A549 treated with DMSO at 1 μM for 4 hours (cell line): ENCODE results near the gene CENPX. TPM values are rescaled to one million over a fixed set of nuclear protein-coding genes. Genes with fewer than 3 reads are reported as not detected.

Source experiments
- total RNA-seq: library from RNA; stranded (reverse); fragments of 200-300 nt; extraction: Qiagen RNA extraction; gene quantifications from 5 replicates; pipeline ENCODE4 v1.2.3, GENCODE V29; 2022; ENCODE audit warnings: low read depth

The CENPX gene
- total RNA-seq = 156 to 199 TPM (median 185 TPM) in 5 replicates

GRCh38 chr17:82022310-82022980, at the start of gene CENPX:
TSS of gene CENPX (minus strand) at chr17:82022878. CDS start at chr17:82022861, 17 bp downstream.

GRCh38 chr17:82065638-82066303, 43.1 kb upstream of the CENPX start, which contains the start of gene DUS1L:
TSS of gene DUS1L (minus strand) at chr17:82065804. CDS start at chr17:82065059, 745 bp downstream.

GRCh38 chr17:82051776-82052637, 29.3 kb upstream of the CENPX start, which contains the start of the genes GPS1 and RFNG:
TSS of gene GPS1 (plus strand) at chr17:82051898. CDS start at chr17:82051932, 34 bp downstream.
TSS of gene RFNG (minus strand) at chr17:82051811. CDS start at chr17:82051766, 45 bp downstream.

GRCh38 chr17:82037092-82037888, 14.6 kb upstream of the CENPX start, which contains the start of gene DCXR:
TSS of gene DCXR (minus strand) at chr17:82037697. CDS start at chr17:82037682, 15 bp downstream.

GRCh38 chr17:82031303-82031884, 8.7 kb upstream of the CENPX start, which contains the start of gene RAC3:
TSS of gene RAC3 (plus strand) at chr17:82031678. CDS start at chr17:82031762, 84 bp downstream.

GRCh38 chr17:82022981-82023446, 336 bp upstream of the CENPX start, which contains the start of gene LRRC45:
TSS of gene LRRC45 (plus strand) at chr17:82023305. CDS start at chr17:82023644, 339 bp downstream.

GRCh38 chr17:81977211-81977808, 45.4 kb downstream of the CENPX start, which contains the start of gene ASPSCR1:
TSS of gene ASPSCR1 (plus strand) at chr17:81977629. CDS start at chr17:81977647, 18 bp downstream.

Other genes with a start within 250 kb of the CENPX start
- 0.26 to 0.56 TPM (median 0.38 TPM) in 5 replicates for gene GCGR, start 218.7 kb downstream of the CENPX start, total RNA-seq
- 87.6 to 104 TPM (median 95.6 TPM) in 5 replicates for gene MCRIP1, start 189.6 kb downstream of the CENPX start, total RNA-seq
- 0.22 TPM in 1 of 5 replicates, not detected in the others for gene PPP1R27, start 187.8 kb downstream of the CENPX start, total RNA-seq
- gene P4HB, start 162.3 kb downstream of the CENPX start, total RNA-seq = 652 to 813 TPM (median 701 TPM) in 5 replicates
- 502 to 666 TPM (median 606 TPM) in 5 replicates for gene ARHGDIA, start 151.5 kb downstream of the CENPX start, total RNA-seq
- gene ALYREF, start 131.3 kb downstream of the CENPX start, total RNA-seq = 170 to 259 TPM (median 230 TPM) in 5 replicates
- gene ANAPC11, start 131.2 kb downstream of the CENPX start, total RNA-seq = 205 to 282 TPM (median 254 TPM) in 5 replicates
- gene NPB, start 120.6 kb downstream of the CENPX start, total RNA-seq = 0.34 to 0.62 TPM (median 0.56 TPM) in 5 replicates
- 14.0 to 16.6 TPM (median 15.6 TPM) in 5 replicates for gene PCYT2, start 111.5 kb downstream of the CENPX start, total RNA-seq
- 34.9 to 52.3 TPM (median 41.3 TPM) in 5 replicates for gene SIRT7, start 104.7 kb downstream of the CENPX start, total RNA-seq
- 40.9 to 49.9 TPM (median 42.9 TPM) in 5 replicates for gene MAFG, start 95.1 kb downstream of the CENPX start, total RNA-seq
- 72.2 to 97.2 TPM (median 89.1 TPM) in 5 replicates for gene PYCR1, start 85.6 kb downstream of the CENPX start, total RNA-seq
- not detected in 5 replicates for gene MYADML2, start 75.6 kb downstream of the CENPX start, total RNA-seq
- gene NOTUM, start 61.7 kb downstream of the CENPX start, total RNA-seq = 0.26 to 0.59 TPM (median 0.34 TPM) in 5 replicates
- gene ASPSCR1, start 45.2 kb downstream of the CENPX start, total RNA-seq = 19.1 to 31.5 TPM (median 27.7 TPM) in 5 replicates
- gene LRRC45, start 427 bp upstream of the CENPX start, total RNA-seq = 7.7 to 18.4 TPM (median 14.2 TPM) in 5 replicates
- 23.0 to 39.7 TPM (median 30.7 TPM) in 5 replicates for gene RAC3, start 8.8 kb upstream of the CENPX start, total RNA-seq
- 71.7 to 103 TPM (median 92.2 TPM) in 5 replicates for gene DCXR, start 14.8 kb upstream of the CENPX start, total RNA-seq
- 18.6 to 24.2 TPM (median 23.3 TPM) in 5 replicates for gene RFNG, start 28.9 kb upstream of the CENPX start, total RNA-seq
- 117 to 153 TPM (median 134 TPM) in 5 replicates for gene GPS1, start 29.0 kb upstream of the CENPX start, total RNA-seq
- gene DUS1L, start 42.9 kb upstream of the CENPX start, total RNA-seq = 78.0 to 146 TPM (median 137 TPM) in 5 replicates
- gene FASN, start 75.4 kb upstream of the CENPX start, total RNA-seq = 117 to 149 TPM (median 134 TPM) in 5 replicates
- gene CCDC57, start 190.0 kb upstream of the CENPX start, total RNA-seq = 20.0 to 27.7 TPM (median 22.9 TPM) in 5 replicates
- gene SLC16A3, start 206.2 kb upstream of the CENPX start, total RNA-seq = 79.9 to 109 TPM (median 96.9 TPM) in 5 replicates